GM12891 (cell line): ENCODE results near the gene CCDC160.

Experiments used
- PAX5 ChIP-seq: IDR thresholded peaks from 2 replicates; pipeline ENCODE4 v1.6.1; 2011; ENCODE audit warnings: low read length, moderate library complexity, mild to moderate bottlenecking; ENCODE audit not compliant: insufficient read depth, severe bottlenecking
- POLR2A ChIP-seq: IDR thresholded peaks from 2 replicates; pipeline ENCODE4 v1.6.1; 2011; ENCODE audit warnings: low read depth, low read length, control low read depth
- POLR2AphosphoS5 ChIP-seq: IDR thresholded peaks from 2 replicates; pipeline ENCODE4 v1.6.1; 2011; ENCODE audit warnings: low read depth, low read length, control low read depth
- POU2F2 ChIP-seq: IDR thresholded peaks from 2 replicates; pipeline ENCODE4 v1.6.1; 2011; ENCODE audit warnings: low read depth, mild to moderate bottlenecking, control low read depth, low read length, moderate library complexity
- SPI1 ChIP-seq: IDR thresholded peaks from 2 replicates; pipeline ENCODE4 v1.6.1; 2011; ENCODE audit warnings: low read depth, low read length, control low read depth
- TAF1 ChIP-seq: IDR thresholded peaks from 2 replicates; pipeline ENCODE4 v1.6.1; 2011; ENCODE audit warnings: low read depth, low read length, control low read depth

GRCh38 chrX:134210465-134210864 is 26.5 kb upstream of the CCDC160 start:
- TF ChIP-seq POLR2A (no peak), TAF1 (no peak), POU2F2 (no peak), POLR2AphosphoS5 (no peak), PAX5 (no peak), SPI1 (no peak)
